Activated CD8-positive, alpha-beta T cell treated with anti-CD3 and anti-CD28 coated beads for 36 hours (primary cell): ENCODE data around the gene PCDHGB4. TPM values are rescaled to one million over a fixed set of nuclear protein-coding genes. Genes with fewer than 3 reads are reported as not detected.
A peak's percentile ranks its signal among the peaks of the same experiment; 100 is the strongest.

Experiments used
- ATAC-seq: fragments of 200-7000 bp; cut with Tn5 transposase; one replicate; pipeline ENCODE4 v1.10.0; 2021; ENCODE audit warnings: mild to moderate bottlenecking, moderate library complexity
- CTCF ChIA-PET: fragments of 350-600 bp; sonication (Branson Sonifier 250); formaldehyde crosslinking; loops from one replicate; lab custom pipeline; 2021; ENCODE audit warnings: antibody characterized with exemption; lab: Charles Lee
- POLR2A ChIA-PET: fragments of 350-600 bp; sonication (Branson Sonifier 250); formaldehyde crosslinking; loops from one replicate; lab custom pipeline; 2021; ENCODE audit warnings: antibody characterized with exemption; lab: Charles Lee
- DNase-seq: peaks from one replicate; pipeline ENCODE4 v3.0.0-alpha.2; 2020
- H3K27ac Mint-ChIP-seq: one replicate; pipeline ENCODE4 v1.8.0; 2021; ENCODE audit warnings: mild to moderate bottlenecking, mixed read lengths
- H3K27me3 Mint-ChIP-seq: one replicate; pipeline ENCODE4 v1.8.0; 2021; ENCODE audit warnings: mixed read lengths
- H3K36me3 Mint-ChIP-seq: one replicate; pipeline ENCODE4 v1.8.0; 2021; ENCODE audit warnings: low read depth, mixed read lengths
- H3K4me1 Mint-ChIP-seq: one replicate; pipeline ENCODE4 v1.8.0; 2021; ENCODE audit warnings: low read depth, mixed read lengths
- H3K4me3 Mint-ChIP-seq: one replicate; pipeline ENCODE4 v1.8.0; 2021; ENCODE audit warnings: mild to moderate bottlenecking, moderate library complexity, mixed read lengths
- H3K9me3 Mint-ChIP-seq: one replicate; pipeline ENCODE4 v1.8.0; 2021; ENCODE audit warnings: mixed read lengths
- CTCF ChIP-seq: fragments of 200-600 bp; IDR thresholded peaks from one replicate; pipeline ENCODE4 v1.8.0; 2022; ENCODE audit warnings: antibody characterized with exemption, mild to moderate bottlenecking
- intact Hi-C: fragments of 100-400 bp; cut with micrococcal nuclease; formaldehyde crosslinking; loops from one replicate; pipeline ENCODE4 v1.10.0; 2022
- total RNA-seq, 2 experiments: library from RNA; stranded (reverse); gene quantifications; one replicate each; pipeline ENCODE4 v1.2.3, GENCODE V29; 2021

Gene PCDHGB4
- total RNA-seq, 2 experiments from 2014 or later: not detected

DNA sequence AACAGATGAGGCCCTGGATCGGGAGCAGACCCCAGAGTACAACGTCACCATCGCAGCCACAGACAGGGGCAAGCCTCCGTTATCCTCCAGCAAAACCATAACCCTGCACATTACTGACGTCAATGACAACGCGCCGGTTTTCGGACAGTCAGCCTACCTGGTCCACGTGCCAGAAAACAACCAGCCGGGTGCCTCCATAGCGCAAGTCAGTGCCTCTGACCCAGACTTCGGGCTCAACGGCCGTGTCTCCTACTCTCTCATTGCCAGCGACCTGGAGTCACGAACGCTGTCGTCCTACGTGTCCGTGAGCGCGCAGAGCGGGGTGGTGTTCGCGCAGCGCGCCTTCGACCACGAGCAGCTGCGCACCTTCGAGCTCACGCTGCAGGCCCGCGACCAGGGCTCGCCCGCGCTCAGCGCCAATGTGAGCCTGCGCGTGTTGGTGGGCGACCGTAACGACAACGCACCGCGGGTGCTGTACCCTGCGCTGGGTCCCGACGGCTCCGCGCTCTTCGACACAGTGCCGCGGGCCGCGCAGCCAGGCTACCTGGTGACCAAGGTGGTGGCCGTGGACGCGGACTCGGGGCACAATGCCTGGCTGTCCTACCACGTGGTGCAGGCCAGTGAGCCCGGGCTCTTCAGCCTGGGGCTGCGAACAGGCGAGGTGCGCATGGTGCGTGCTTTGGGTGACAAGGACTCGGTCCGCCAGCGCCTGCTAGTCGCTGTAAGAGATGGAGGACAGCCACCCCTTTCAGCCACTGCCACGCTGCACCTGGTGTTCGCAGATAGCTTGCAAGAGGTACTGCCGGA is 31.8 kb downstream of the PCDHGB4 start:
- ChIA-PET POLR2A (no interaction called here), CTCF (interaction anchor here (0.9 to 6.5 kb wide), 9 partner anchors 11 to 145 kb away, joined by 3 to 71 read pairs (median 10); partner anchors contain the start of genes PCDHGA12, PCDHGC3 and PCDHGC4)
- intact Hi-C loops: no loop called here
- peaks cover 72% of the 10 kb centered on the region for H3K27me3 Mint-ChIP-seq
- no peak for TF ChIP-seq CTCF
- H3K4me3 Mint-ChIP-seq: no peak overlapping the region
- no peak for DNase-seq
- H3K4me1 Mint-ChIP-seq: peaks cover 13% of the 10 kb centered on the region
- H3K36me3 Mint-ChIP-seq: peaks cover 35% of the 10 kb centered on the region
- peaks cover 35% of the 10 kb centered on the region for H3K9me3 Mint-ChIP-seq
- no peak overlapping the region for H3K27ac Mint-ChIP-seq
- ATAC-seq: no peak

GRCh38 chr5:141420855-141421488 is 33.5 kb downstream of the PCDHGB4 start, which contains the start of gene PCDHGA11:
Gene PCDHGA11 (plus strand): TSS chr5:141421051. CDS start chr5:141421228, 177 bp downstream.
- ChIA-PET POLR2A (no interaction called here), CTCF (interaction anchor here (0.6 to 6.5 kb wide), 41 partner anchors 8 to 234 kb away, joined by 3 to 71 read pairs (median 4); partner anchors contain the start of genes PCDHB9, PCDHGA1, PCDHGA10 and PCDHGA12)
- Mint-ChIP-seq H3K4me3 (peak within 1 kb of the TSS; percentile 74), H3K4me1 (peaks cover 8% of the 10 kb centered on the region), H3K36me3 (peaks cover 28% of the 10 kb centered on the region), H3K27ac (no peak within 1 kb of the TSS), H3K27me3 (peaks cover 72% of the 10 kb centered on the region), H3K9me3 (peaks cover 28% of the 10 kb centered on the region)
- peak; percentile 76 for TF ChIP-seq CTCF
- DNase-seq: peak; percentile 69
- peak; percentile 61 for ATAC-seq
- intact Hi-C loops: no loop called here

DNA sequence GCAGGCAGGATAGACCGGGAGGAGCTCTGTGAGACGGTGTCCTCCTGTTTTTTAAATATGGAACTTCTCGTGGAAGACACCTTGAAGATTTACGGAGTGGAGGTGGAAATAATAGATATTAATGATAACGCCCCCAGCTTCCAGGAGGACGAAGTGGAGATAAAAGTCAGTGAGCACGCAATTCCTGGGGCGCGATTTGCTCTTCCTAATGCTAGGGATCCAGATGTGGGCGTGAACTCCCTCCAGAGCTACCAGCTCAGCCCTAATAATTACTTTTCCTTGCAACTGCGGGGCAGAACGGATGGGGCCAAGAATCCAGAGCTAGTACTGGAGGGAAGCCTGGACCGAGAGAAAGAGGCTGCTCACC is 34.0 kb downstream of the PCDHGB4 start:
- intact Hi-C loops: no loop called here
- peaks cover 28% of the 10 kb centered on the region for H3K9me3 Mint-ChIP-seq
- peak overlapping the region; percentile 74 for H3K4me3 Mint-ChIP-seq
- peaks cover 73% of the 10 kb centered on the region for H3K27me3 Mint-ChIP-seq
- ATAC-seq (no peak), DNase-seq (no peak)
- peaks cover 28% of the 10 kb centered on the region for H3K36me3 Mint-ChIP-seq
- CTCF ChIA-PET: interaction anchor here (0.8 to 6.5 kb wide), 39 partner anchors 8 to 566 kb away, joined by 3 to 71 read pairs (median 4); partner anchors contain the start of genes PCDHA10, PCDHB9, PCDHGA1 and PCDHGA10
- TF ChIP-seq CTCF: no peak
- POLR2A ChIA-PET: no interaction called here
- peaks cover 8% of the 10 kb centered on the region for H3K4me1 Mint-ChIP-seq
- H3K27ac Mint-ChIP-seq: no peak overlapping the region

DNA sequence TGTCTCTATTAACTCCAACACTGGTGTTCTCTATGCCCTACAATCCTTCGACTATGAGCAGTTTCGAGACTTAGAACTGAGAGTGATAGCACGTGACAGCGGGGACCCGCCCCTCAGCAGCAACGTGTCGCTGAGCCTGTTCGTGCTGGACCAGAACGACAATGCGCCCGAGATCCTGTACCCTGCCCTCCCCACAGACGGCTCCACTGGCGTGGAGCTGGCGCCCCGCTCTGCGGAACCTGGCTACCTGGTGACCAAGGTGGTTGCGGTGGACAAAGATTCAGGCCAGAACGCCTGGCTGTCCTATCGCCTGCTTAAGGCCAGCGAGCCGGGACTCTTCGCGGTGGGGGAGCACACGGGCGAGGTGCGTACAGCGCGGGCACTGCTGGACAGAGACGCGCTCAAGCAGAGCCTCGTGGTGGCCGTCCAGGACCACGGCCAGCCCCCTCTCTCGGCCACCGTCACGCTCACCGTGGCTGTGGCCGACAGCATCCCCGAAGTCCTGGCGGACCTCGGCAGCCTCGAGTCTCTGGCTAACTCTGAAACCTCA is 35.3 kb downstream of the PCDHGB4 start:
- DNase-seq: no peak
- no peak for ATAC-seq
- no peak overlapping the region for H3K27ac Mint-ChIP-seq
- peaks cover 28% of the 10 kb centered on the region for H3K9me3 Mint-ChIP-seq
- TF ChIP-seq CTCF: no peak
- H3K27me3 Mint-ChIP-seq: peaks cover 78% of the 10 kb centered on the region
- intact Hi-C loops: no loop called here
- no peak overlapping the region for H3K4me3 Mint-ChIP-seq
- H3K4me1 Mint-ChIP-seq: peaks cover 8% of the 10 kb centered on the region
- CTCF ChIA-PET: interaction anchor here (0.7 to 2.7 kb wide), 2 partner anchors 91 to 135 kb away, joined by 3 to 19 read pairs; no protein-coding TSS in a partner anchor
- POLR2A ChIA-PET: interaction anchor here (0.5 kb wide), 1 partner anchor 69 kb away, joined by 3 read pairs; no protein-coding TSS in a partner anchor
- H3K36me3 Mint-ChIP-seq: peaks cover 26% of the 10 kb centered on the region
